NCI-H2107 treated with DMSO at 0.1 percent for 48 hours (cell line): ENCODE measurements around the gene SESTD1.
"Not testable (repeated sequence)": the region's sequence is repeated elsewhere in the genome, so short reads cannot be mapped to it uniquely, and the experiment has no call there.

Experiments
- DNase-seq: peaks from one replicate; lab custom pipeline; 2025; ENCODE audit not compliant: unreplicated experiment; lab: John Stamatoyannopoulos, UW

SESTD1 gene

GRCh38 chr2:179266271-179266670 lies 1.6 kb upstream of the SESTD1 start:
- DNase-seq, result no peak

- DNase-seq, result no peak
Measured at GRCh38 chr2:179265082-179265510, 464 bp upstream of the SESTD1 start.

- DNase-seq, result peak; percentile 55
Measured at GRCh38 chr2:179263446-179264367, 925 bp downstream of the SESTD1 start.

- DNase-seq, result no peak
Measured at GRCh38 chr2:179263015-179263414, 1.6 kb downstream of the SESTD1 start.

DNA sequence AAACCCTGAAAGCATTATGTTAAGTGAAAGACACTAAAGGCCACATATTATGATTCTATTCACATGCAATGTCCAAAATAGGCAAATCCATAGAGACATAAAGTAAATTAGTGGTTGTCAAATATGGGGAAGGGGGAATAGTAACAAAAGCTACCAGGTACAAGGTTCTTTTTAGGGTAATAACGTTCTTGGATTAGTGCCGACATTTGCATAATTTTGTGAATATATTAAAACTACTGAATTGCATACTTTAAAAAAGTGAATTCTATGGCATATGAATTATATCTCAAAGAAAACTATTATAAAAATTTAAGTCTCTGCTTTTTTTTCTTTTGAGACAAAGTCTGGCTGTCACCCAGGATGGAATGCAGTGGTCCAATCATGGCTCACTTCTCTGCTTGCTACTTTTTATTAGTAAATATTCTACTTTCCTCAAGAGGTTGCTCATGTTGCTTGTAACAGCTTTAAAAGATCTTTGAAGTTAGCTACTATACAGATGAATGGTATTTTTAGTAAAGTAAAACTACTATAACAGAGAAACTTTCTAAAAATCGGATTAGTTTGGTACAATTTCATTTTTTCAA lies 2.5 kb downstream of the SESTD1 start:
- no peak for DNase-seq

DNA sequence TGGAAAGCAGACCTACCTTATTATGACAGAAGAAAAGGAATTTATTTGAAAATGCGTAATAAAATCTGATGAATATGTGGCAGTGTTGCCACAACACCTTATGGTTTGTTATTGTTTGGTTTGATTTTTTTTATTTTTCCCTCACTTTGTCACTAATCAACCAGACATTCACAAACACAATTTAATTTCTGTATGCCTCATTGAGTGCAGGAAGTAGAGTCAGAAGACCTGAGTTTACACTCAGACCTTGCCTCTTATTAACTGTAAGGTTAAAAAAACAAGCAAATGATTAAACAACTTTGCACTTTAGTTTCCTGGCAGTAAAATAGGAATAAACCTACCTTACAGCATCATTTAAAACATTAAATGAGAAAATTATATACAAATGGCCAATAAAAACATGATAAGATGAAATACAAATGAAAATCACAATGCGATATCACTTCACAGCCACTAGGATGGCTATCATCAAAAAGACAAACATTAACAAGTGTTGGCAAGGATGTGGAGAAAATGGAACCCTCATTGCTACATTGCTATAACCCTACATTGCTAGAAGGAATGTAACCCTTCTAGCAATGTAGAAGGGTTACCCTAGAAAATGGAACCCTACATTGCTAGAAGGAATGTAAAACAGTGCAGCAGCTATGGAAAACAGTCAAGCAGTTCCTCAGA lies 3.3 kb downstream of the SESTD1 start:
- no peak for DNase-seq

GRCh38 chr2:179260224-179260623 lies 4.4 kb downstream of the SESTD1 start:
- no peak for DNase-seq

- no peak for DNase-seq
Measured at GRCh38 chr2:179255129-179255528, 9.5 kb downstream of the SESTD1 start.

GRCh38 chr2:179253226-179253625 lies 11.4 kb downstream of the SESTD1 start:
- no peak for DNase-seq

DNA sequence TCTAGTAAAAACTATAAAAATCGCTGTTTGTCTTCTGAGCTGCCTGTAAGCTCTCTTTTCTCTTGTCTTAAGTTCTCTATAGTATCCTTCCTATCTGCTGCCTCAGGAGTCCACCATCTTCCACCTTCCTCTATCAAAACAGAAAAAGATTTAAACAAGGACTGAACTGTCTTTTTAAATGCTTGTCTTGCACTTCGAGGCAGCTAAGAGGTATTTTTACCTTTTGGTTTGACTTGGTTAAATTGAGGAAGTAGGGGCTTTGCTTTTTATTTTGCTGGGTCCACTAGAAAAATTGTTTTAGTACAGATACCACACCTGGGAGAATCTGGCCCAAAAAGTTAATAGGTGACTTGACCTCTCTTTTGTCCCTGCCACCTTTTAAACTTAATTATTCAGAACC lies 12.2 kb downstream of the SESTD1 start:
- no peak for DNase-seq

DNA sequence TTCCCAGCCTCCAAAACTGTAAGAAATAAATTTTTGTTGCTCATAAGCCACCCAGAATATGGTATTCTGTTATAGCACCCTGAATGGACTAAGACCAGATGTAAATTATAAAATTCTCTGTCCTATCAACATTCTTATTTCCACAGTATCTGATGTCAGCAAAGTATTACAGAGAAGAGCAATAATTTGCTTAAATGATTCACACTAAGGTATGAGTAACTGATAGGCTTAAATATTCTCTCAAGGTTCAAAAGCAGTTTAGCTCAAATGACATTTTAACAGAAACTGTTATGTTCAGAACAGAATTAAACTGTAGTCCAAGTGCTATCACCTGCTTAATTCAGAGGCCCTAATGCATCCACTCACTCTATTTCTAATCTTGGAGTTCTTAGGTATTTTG lies 12.8 kb downstream of the SESTD1 start:
- DNase-seq, result no peak

DNA sequence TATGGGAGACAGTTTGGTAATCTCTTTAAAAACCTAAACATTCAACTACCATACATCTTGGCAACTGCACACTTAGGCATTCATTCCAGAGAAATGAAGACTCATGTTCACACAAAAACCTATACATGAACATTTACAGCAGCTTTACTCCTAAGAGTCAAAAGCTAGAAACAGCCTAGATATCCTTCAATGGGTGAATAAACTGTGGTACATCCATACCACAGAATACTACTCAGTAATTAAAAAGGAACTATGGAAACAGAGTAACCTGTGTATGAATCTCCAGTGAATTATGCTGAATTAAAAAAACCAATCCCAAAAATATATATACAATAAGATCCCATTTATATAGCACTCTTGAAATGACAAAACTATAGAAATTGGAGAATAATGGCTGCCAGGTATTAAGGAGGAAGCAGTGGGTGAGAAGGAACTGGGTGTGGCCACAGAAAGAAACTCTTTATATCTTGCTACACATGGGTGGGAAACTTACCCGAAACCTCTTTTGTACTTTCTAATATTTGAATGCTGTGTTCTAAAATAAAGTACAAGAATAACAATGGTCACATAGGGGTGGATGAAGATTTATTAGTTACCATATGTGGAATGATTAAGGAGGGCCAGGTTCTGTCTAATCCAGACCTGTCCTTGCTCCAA lies 13.7 kb downstream of the SESTD1 start:
- no peak for DNase-seq

- DNase-seq, result no peak
Measured at GRCh38 chr2:179250095-179250494, 14.5 kb downstream of the SESTD1 start.

- no peak for DNase-seq
Measured at GRCh38 chr2:179248024-179248348, 16.6 kb downstream of the SESTD1 start.

GRCh38 chr2:179247318-179248023 lies 17.2 kb downstream of the SESTD1 start:
- no peak for DNase-seq

DNA sequence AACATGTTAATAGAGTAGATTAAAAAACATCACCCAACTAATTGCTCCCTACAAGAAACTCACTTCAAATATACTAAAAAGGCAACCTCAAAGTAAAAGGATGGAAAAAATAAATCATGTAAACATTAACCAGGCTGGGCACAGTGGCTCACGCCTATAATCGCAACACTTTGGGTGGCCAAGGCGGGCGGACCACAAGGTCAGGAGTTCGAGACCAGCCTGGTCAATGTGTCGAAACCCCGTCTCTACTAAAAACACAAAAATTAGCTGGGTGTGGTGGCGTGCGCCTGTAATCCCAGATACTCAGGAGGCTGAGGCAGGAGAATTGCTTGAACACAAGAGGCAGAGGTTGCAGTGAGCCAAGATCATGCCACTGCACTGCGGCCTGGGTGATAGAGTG lies 18.8 kb downstream of the SESTD1 start:
- not testable (repeated sequence) for DNase-seq

DNA sequence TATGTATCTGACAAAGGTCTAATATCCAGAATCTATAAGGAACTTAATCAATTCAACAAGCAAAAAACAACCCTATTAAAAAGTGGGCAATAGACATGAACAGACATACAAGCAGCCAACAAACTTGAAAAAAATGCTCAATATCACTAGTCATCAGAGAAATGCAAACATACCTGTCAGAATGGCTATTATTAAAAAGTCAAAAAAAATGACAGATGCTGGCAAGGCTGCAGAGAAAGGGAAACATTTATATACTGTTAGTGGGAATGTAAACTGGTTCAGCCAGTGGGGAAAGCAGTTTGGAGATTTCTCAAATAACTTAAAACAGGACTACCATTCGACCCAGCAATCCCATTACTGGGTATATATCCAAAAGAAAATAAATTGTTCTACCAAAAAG lies 21.6 kb downstream of the SESTD1 start:
- no peak for DNase-seq

- no peak for DNase-seq
Measured at GRCh38 chr2:179240481-179241451, 23.9 kb downstream of the SESTD1 start.

DNA sequence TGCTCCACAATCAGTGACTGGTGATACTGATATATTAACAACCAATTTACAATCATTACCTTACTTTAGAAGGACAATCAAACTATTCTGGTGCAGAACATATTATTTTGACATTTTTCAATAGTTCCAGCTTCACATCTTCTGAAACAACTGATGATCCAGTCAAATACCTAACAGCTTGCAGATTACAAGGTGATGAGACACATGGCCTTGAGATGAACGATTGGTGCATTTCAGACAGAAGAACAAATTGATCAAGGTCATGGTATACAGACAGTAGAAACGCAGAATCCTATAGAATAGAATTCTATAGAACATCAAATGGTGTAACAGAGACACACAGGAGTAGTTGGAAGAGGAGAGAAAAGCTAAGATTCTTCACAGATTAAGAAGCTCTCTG lies 24.8 kb downstream of the SESTD1 start:
- DNase-seq, result no peak

GRCh38 chr2:179239195-179239594 lies 25.4 kb downstream of the SESTD1 start:
- no peak for DNase-seq
